C4-2B (cell line): ENCODE results near the gene TUFM.

Experiments
- ZFX ChIP-seq: fragments of 450-650 bp; IDR thresholded peaks from 2 replicates; pipeline ENCODE4 v1.6.1; 2017
- TF ChIP-seq, protein P1 (sequence below): fragments of 450-650 bp; conservative IDR thresholded peaks from 2 replicates; pipeline ENCODE4 v1.5.1; 2017; ENCODE audit warnings: mild to moderate bottlenecking

DNA sequence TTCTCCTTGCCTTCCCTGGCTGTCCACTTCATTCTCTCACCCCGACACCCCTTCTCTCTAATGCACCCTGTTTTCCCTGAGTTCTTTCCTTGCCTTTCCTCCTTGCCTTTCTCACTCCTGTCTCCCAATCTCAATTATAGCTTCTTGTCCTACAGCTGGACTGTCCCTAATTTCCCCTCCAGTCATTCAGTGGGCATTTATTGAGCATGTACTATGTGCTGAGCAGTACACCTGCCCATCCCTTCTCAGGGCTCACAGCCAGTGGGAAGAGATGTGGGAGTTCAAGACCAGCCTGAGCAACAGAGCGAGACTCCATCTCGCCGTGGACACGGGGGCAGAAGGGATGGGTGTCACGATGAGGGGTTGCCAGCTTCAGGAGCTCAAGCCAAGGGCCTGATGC is 37.9 kb upstream of the TUFM start:
- TF ChIP-seq, protein P1, sequence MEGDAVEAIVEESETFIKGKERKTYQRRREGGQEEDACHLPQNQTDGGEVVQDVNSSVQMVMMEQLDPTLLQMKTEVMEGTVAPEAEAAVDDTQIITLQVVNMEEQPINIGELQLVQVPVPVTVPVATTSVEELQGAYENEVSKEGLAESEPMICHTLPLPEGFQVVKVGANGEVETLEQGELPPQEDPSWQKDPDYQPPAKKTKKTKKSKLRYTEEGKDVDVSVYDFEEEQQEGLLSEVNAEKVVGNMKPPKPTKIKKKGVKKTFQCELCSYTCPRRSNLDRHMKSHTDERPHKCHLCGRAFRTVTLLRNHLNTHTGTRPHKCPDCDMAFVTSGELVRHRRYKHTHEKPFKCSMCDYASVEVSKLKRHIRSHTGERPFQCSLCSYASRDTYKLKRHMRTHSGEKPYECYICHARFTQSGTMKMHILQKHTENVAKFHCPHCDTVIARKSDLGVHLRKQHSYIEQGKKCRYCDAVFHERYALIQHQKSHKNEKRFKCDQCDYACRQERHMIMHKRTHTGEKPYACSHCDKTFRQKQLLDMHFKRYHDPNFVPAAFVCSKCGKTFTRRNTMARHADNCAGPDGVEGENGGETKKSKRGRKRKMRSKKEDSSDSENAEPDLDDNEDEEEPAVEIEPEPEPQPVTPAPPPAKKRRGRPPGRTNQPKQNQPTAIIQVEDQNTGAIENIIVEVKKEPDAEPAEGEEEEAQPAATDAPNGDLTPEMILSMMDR, result no peak
- no peak for TF ChIP-seq ZFX
